Kidney (tissue), 14 donors: ENCODE measurements around the gene TRMT13. TPM values are rescaled to one million over a fixed set of nuclear protein-coding genes. Genes with fewer than 3 reads are reported as not detected.

Source experiments
- DNase-seq, 5 donors: peaks; one replicate each; pipeline ENCODE4 v3.0.0-alpha.2; 2013 to 2020
- FAIRE-seq: peaks from 2 replicates; lab custom pipeline; 2012; peaks lifted over from hg19 to GRCh38; lab: Jason Lieb, UNC
- H3K27ac ChIP-seq, 2 donors: one replicate each; pipeline ENCODE4 v1.7.0; 2013; ENCODE audit warnings: low read depth in 2 of 2, low read length in 2 of 2, inconsistent platforms in 1 of 2
- H3K27me3 ChIP-seq: one replicate; pipeline ENCODE4 v1.7.1; 2013; ENCODE audit warnings: low read length, inconsistent platforms; ENCODE audit not compliant: control insufficient read depth, insufficient read depth
- H3K36me3 ChIP-seq, 3 donors: one replicate each; pipeline versions ENCODE4 v1.7.0 to v1.7.1; 2013; ENCODE audit warnings: low read length in 3 of 3, control low read depth in 1 of 3, inconsistent platforms in 1 of 3; ENCODE audit not compliant: insufficient read depth in 3 of 3, control insufficient read depth in 2 of 3
- H3K4me1 ChIP-seq, 3 donors: one replicate each; pipeline versions ENCODE4 v1.7.0 to v1.7.1; 2013; ENCODE audit warnings: low read length in 3 of 3, inconsistent platforms in 1 of 3, low read depth in 1 of 3; ENCODE audit not compliant: control insufficient read depth in 2 of 3, insufficient read depth in 2 of 3
- H3K4me3 ChIP-seq, 3 donors: one replicate each; pipeline versions ENCODE4 v1.7.0 to v1.8.1; 2013; ENCODE audit warnings: low read length in 3 of 3, control low read depth in 1 of 3, inconsistent platforms in 1 of 3
- H3K9ac ChIP-seq, 3 donors: one replicate each; pipeline versions ENCODE4 v1.7.0 to v1.7.1; 2013; ENCODE audit warnings: low read length in 3 of 3, control low read depth in 1 of 3, inconsistent platforms in 1 of 3
- H3K9me3 ChIP-seq, 3 donors: one replicate each; pipeline versions ENCODE4 v1.7.0 to v1.7.1; 2013; ENCODE audit warnings: low read length in 3 of 3, control low read depth in 1 of 3, inconsistent platforms in 1 of 3; ENCODE audit not compliant: control insufficient read depth in 2 of 3, insufficient read depth in 1 of 3
- CTCF ChIP-seq: IDR thresholded peaks from 3 replicates; pipeline ENCODE4 v1.5.1; 2012; ENCODE audit warnings: mild to moderate bottlenecking, moderate library complexity, borderline replicate concordance; ENCODE audit not compliant: insufficient read depth; ENCODE audit errors: extremely low read depth
- intact Hi-C: fragments of 100-400 bp; cut with DNase I; formaldehyde crosslinking; loops from one replicate; pipeline ENCODE4 v1.11.1; 2022
- polyA plus RNA-seq: library from polyadenylated mRNA; stranded (reverse); fragments of 350-450 nt; fragmentation: Illumina TruSeq; extraction: RNeasy Lipid Tissue Mini Kit (QIAGEN cat#74804); gene quantifications from one replicate; pipeline ENCODE4 v1.2.3, GENCODE V29; 2014; ENCODE audit warnings: low read depth, low replicate concordance; ENCODE audit not compliant: insufficient read depth
- total RNA-seq: library from RNA; stranded (reverse); fragmentation: NEBNext Ultra II Directional; extraction: Animal tissue kit (Norgen Biotek cat#: 25700); gene quantifications from one replicate; pipeline ENCODE4 v1.2.1, GENCODE V29; 2021
- donor health status: control.
- donor health status: control.
- donor health status: control.
- donor health status: control.
- donor health status: control.
- donor health status: DM: yes; HTN: yes; CAD: no.
- donor health status: Normal renal cell carcinoma (clear cell type).

The TRMT13 gene
- total and polyA plus RNA-seq, 2 donors from 2014 or later, result 5.9 to 16.9 TPM

GRCh38 chr1:100146958-100147357 is 14.0 kb downstream of the TRMT13 start:
- no peaks in the 10 kb centered on the region for H3K27me3 ChIP-seq
- H3K9ac ChIP-seq, result no peak overlapping the region
- no peak for DNase-seq
- FAIRE-seq, result no peak
- TF ChIP-seq CTCF, result no peak
- peaks cover 11 to 34% (median 17%) of the 10 kb centered on the region in 3 donors for H3K36me3 ChIP-seq
- intact Hi-C loops, result no loop called here
- no peak overlapping the region for H3K27ac ChIP-seq
- H3K4me3 ChIP-seq, result no peak overlapping the region
- no peaks in the 10 kb centered on the region for H3K4me1 ChIP-seq
- no peaks in the 10 kb centered on the region for H3K9me3 ChIP-seq

DNA sequence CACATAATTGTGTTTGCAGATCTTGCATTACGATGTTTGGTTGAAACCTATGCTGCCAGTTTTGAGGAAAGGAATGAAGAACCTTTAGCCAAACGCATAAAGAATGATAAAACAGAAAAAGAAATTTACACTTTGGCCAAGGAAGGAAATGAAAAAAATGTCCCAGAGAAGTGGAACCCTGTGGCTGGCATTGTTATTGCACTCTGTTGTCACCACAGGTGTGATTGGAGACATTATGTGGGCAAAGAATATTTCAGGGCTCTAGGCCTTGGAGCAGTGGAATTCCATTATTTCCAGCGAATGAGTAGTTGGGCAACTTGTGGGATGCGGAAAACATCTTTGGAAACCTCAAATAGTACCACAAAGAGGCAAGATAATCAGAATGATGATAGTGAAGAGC is 14.9 kb downstream of the TRMT13 start:
- no peak overlapping the region for H3K9ac ChIP-seq
- FAIRE-seq (no peak), DNase-seq (no peak)
- intact Hi-C loops, result no loop called here
- H3K27me3 ChIP-seq, result no peaks in the 10 kb centered on the region
- peaks cover 10 to 27% (median 12%) of the 10 kb centered on the region in 3 donors for H3K36me3 ChIP-seq
- H3K27ac ChIP-seq, result no peak overlapping the region
- no peaks in the 10 kb centered on the region for H3K9me3 ChIP-seq
- H3K4me3 ChIP-seq, result no peak overlapping the region
- H3K4me1 ChIP-seq, result no peaks in the 10 kb centered on the region
- no peak for TF ChIP-seq CTCF

- Histone ChIP-seq H3K4me1 (no peaks in the 10 kb centered on the region), H3K27me3 (no peaks in the 10 kb centered on the region), H3K36me3 (peaks cover 0 to 3% (median 3%) of the 10 kb centered on the region in 3 donors), H3K9ac (no peak overlapping the region), H3K4me3 (no peak overlapping the region), H3K9me3 (no peaks in the 10 kb centered on the region), H3K27ac (no peak overlapping the region)
- DNase-seq, result no peak
- no peak for TF ChIP-seq CTCF
- intact Hi-C loops, result no loop called here
- FAIRE-seq, result no peak
These were observed 18.7 kb downstream of the TRMT13 start for GRCh38 chr1:100151679-100152078.

DNA sequence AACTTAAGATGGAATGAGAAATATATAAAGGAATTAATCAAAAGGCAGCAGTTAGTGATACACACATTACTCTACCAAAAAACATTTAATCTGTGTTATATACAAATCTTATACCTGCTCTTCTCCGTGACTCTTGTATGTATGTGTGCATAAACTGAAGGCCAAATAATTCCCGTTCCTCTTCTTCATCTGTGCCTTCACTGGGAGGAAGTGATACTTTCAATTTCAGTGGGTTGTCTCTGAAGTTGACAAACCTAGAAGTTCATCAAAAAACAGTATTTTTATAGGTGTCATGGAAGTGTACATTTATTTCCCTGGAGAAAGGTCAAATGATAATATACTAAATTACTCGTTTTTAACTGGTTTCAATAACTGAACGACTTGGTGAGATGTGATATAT is 19.3 kb downstream of the TRMT13 start:
- FAIRE-seq, result no peak

More for the DNA sequence above, 19.3 kb downstream of the TRMT13 start:
- TF ChIP-seq CTCF, result no peak
- no peak for DNase-seq
- Histone ChIP-seq H3K4me1 (no peaks in the 10 kb centered on the region), H3K4me3 (no peak overlapping the region), H3K9ac (no peak overlapping the region), H3K9me3 (no peaks in the 10 kb centered on the region), H3K36me3 (peaks cover 0 to 3% (median 1%) of the 10 kb centered on the region in 3 donors), H3K27me3 (no peaks in the 10 kb centered on the region), H3K27ac (no peak overlapping the region)
- intact Hi-C loops, result no loop called here
